ENCODE measurements around the gene REEP5. TPM values are rescaled to one million over a fixed set of nuclear protein-coding genes. Genes with fewer than 3 reads are reported as not detected.

REEP5 gene
- total and polyA plus RNA-seq, 9 of the 15 experiments (the other 6 are each of a cell fraction or from before 2014, with no cell fraction given), result 14.7 to 102 (median 36.0) TPM

DNA sequence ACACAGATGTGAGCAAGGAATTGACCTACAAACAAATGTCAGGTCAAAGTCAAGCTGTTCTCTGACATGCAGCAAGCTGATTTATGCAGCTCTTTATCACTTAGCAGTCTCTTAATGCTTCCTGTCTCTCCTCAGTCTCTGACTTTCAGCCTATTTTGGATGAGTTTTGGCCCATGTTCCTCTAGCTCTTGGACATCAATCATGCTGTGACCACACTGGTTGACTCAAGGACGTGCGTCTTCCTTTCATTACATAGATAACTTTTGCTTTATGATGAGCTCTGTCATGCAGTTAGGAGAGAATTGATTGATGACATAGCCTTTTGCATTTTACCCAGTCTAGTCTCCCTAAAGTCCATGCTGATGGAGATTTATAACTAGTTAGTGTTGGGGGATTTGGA is 9.4 kb upstream of the REEP5 start (continued):
- TF ChIP-seq, protein P1, sequence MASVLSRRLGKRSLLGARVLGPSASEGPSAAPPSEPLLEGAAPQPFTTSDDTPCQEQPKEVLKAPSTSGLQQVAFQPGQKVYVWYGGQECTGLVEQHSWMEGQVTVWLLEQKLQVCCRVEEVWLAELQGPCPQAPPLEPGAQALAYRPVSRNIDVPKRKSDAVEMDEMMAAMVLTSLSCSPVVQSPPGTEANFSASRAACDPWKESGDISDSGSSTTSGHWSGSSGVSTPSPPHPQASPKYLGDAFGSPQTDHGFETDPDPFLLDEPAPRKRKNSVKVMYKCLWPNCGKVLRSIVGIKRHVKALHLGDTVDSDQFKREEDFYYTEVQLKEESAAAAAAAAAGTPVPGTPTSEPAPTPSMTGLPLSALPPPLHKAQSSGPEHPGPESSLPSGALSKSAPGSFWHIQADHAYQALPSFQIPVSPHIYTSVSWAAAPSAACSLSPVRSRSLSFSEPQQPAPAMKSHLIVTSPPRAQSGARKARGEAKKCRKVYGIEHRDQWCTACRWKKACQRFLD (CRISPR knock-in tag; IDR thresholded peaks at IDR 0.05), result no peak
- no peak for TF ChIP-seq HDAC6 (IDR thresholded peaks at IDR 0.05; ENCODE audit: low read depth, low read length)
- no peak for TF ChIP-seq ZC3H11A (IDR thresholded peaks at IDR 0.05; ENCODE audit: low read depth, low read length)
- TF ChIP-seq, protein P2, sequence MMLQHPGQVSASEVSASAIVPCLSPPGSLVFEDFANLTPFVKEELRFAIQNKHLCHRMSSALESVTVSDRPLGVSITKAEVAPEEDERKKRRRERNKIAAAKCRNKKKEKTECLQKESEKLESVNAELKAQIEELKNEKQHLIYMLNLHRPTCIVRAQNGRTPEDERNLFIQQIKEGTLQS (IDR thresholded peaks at IDR 0.05), result peak; percentile 40; the same call in 1 of the 2 replicates
- TF ChIP-seq, protein P2 (CRISPR knock-in tag; conservative IDR thresholded peaks at IDR 0.05), result no peak
- TF ChIP-seq KDM1A (IDR thresholded peaks at IDR 0.05), result peak; percentile 96 to 97
- no peak for TF ChIP-seq RBM14 (IDR thresholded peaks at IDR 0.05; ENCODE audit: borderline replicate concordance, insufficient read depth, low read depth, low read length)
- no peak for TF ChIP-seq DMBX1 (CRISPR knock-in tag; IDR thresholded peaks at IDR 0.05; ENCODE audit: borderline replicate concordance)
- no peak for TF ChIP-seq KLF10 (CRISPR knock-in tag; IDR thresholded peaks at IDR 0.05)
- TF ChIP-seq ELF1 (tag; IDR thresholded peaks at IDR 0.05), result no peak
- no peak for TF ChIP-seq RB1 (IDR thresholded peaks at IDR 0.05; ENCODE audit: low read depth)
- TF ChIP-seq AFF4 (CRISPR knock-in tag; IDR thresholded peaks at IDR 0.05), result no peak
- no peak for TF ChIP-seq ATF2 (CRISPR knock-in tag; IDR thresholded peaks at IDR 0.05)
- TF ChIP-seq, protein P3, sequence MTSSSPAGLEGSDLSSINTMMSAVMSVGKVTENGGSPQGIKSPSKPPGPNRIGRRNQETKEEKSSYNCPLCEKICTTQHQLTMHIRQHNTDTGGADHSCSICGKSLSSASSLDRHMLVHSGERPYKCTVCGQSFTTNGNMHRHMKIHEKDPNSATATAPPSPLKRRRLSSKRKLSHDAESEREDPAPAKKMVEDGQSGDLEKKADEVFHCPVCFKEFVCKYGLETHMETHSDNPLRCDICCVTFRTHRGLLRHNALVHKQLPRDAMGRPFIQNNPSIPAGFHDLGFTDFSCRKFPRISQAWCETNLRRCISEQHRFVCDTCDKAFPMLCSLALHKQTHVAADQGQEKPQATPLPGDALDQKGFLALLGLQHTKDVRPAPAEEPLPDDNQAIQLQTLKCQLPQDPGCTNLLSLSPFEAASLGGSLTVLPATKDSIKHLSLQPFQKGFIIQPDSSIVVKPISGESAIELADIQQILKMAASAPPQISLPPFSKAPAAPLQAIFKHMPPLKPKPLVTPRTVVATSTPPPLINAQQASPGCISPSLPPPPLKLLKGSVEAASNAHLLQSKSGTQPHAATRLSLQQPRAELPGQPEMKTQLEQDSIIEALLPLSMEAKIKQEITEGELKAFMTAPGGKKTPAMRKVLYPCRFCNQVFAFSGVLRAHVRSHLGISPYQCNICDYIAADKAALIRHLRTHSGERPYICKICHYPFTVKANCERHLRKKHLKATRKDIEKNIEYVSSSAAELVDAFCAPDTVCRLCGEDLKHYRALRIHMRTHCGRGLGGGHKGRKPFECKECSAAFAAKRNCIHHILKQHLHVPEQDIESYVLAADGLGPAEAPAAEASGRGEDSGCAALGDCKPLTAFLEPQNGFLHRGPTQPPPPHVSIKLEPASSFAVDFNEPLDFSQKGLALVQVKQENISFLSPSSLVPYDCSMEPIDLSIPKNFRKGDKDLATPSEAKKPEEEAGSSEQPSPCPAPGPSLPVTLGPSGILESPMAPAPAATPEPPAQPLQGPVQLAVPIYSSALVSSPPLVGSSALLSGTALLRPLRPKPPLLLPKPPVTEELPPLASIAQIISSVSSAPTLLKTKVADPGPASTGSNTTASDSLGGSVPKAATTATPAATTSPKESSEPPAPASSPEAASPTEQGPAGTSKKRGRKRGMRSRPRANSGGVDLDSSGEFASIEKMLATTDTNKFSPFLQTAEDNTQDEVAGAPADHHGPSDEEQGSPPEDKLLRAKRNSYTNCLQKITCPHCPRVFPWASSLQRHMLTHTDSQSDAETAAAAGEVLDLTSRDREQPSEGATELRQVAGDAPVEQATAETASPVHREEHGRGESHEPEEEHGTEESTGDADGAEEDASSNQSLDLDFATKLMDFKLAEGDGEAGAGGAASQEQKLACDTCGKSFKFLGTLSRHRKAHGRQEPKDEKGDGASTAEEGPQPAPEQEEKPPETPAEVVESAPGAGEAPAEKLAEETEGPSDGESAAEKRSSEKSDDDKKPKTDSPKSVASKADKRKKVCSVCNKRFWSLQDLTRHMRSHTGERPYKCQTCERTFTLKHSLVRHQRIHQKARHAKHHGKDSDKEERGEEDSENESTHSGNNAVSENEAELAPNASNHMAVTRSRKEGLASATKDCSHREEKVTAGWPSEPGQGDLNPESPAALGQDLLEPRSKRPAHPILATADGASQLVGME (CRISPR knock-in tag; IDR thresholded peaks at IDR 0.05), result 0 out of 2 replicates have a peak, but pooled peaks have one; percentile 56
